BE2C (cell line): ENCODE results near the gene MAP2.

Experiments
- DNase-seq: peaks from one replicate; pipeline ENCODE4 v3.0.0-alpha.2; 2020
- H3K27me3 ChIP-seq: fragments of 250-450 bp; sonication (Bioruptor Pico); 2 replicates; pipeline ENCODE4 v1.5.1; 2020; ENCODE audit warnings: mild to moderate bottlenecking
- H3K36me3 ChIP-seq: fragments of 250-450 bp; sonication (Bioruptor Pico); 2 replicates; pipeline ENCODE4 v1.5.1; 2020; ENCODE audit warnings: mild to moderate bottlenecking
- H3K4me1 ChIP-seq: fragments of 250-450 bp; sonication (Bioruptor Pico); 2 replicates; pipeline ENCODE4 v1.5.1; 2020
- H3K4me3 ChIP-seq: 2 replicates; pipeline ENCODE4 v1.5.1; 2011; ENCODE audit warnings: low read depth, low read length
- H3K9me3 ChIP-seq: fragments of 250-450 bp; sonication (Bioruptor Pico); 2 replicates; pipeline ENCODE4 v1.5.1; 2020
- TF ChIP-seq, protein P1 (sequence below): IDR thresholded peaks from 2 replicates; pipeline ENCODE4 v1.5.1; 2012; ENCODE audit warnings: mild to moderate bottlenecking, low read depth, low read length

MAP2 gene

DNA sequence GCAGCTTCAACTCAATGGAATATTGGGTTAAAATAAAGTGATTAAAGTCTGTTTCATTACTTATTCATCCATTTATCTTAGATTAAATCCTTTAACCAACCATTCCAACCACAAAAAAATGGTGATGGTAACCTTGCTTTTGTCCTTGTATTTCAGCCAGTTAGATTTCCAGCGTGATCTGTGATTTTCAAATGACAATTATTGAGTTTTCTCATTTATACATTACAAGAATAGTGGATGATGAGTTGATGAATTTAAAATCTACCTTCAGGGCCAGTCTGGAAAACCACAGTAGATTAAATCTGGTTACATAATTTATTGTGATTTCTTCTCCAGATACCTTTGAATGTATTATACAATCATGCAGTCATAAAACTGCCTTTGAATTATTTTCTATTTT, 318.1 kb downstream of the MAP2 start:
- Histone ChIP-seq H3K36me3 (no peaks in the 10 kb centered on the region), H3K27me3 (no peaks in the 10 kb centered on the region), H3K9me3 (0 out of 2 replicates have a peak, but pooled peaks cover 3% of the 10 kb centered on the region), H3K4me3 (no peak overlapping the region), H3K4me1 (no peaks in the 10 kb centered on the region; the same call in 1 of the 2 replicates)
- no peak for DNase-seq
- TF ChIP-seq, protein P1, sequence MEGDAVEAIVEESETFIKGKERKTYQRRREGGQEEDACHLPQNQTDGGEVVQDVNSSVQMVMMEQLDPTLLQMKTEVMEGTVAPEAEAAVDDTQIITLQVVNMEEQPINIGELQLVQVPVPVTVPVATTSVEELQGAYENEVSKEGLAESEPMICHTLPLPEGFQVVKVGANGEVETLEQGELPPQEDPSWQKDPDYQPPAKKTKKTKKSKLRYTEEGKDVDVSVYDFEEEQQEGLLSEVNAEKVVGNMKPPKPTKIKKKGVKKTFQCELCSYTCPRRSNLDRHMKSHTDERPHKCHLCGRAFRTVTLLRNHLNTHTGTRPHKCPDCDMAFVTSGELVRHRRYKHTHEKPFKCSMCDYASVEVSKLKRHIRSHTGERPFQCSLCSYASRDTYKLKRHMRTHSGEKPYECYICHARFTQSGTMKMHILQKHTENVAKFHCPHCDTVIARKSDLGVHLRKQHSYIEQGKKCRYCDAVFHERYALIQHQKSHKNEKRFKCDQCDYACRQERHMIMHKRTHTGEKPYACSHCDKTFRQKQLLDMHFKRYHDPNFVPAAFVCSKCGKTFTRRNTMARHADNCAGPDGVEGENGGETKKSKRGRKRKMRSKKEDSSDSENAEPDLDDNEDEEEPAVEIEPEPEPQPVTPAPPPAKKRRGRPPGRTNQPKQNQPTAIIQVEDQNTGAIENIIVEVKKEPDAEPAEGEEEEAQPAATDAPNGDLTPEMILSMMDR = no peak

DNA sequence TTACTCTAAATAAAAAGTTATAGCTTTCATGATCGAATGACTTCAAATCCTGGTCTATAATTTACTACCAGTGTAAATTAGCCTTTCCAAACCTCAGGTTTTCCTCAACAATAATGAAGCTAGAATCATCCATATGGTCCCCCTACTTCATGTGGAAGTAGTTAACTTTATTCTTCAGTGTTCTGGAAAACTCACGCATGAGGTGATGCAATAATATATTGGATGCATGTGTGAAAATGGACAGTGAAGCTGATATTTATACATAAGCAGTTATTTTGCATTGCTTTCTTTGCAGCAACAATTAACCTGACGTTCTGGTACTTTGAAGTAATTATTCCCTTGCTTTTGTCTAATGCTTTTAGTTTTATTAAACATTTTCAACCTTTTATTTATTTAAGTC, 329.2 kb downstream of the MAP2 start:
- H3K4me1 ChIP-seq = no peaks in the 10 kb centered on the region
- H3K36me3 ChIP-seq = no peaks in the 10 kb centered on the region
- H3K27me3 ChIP-seq = no peaks in the 10 kb centered on the region
- TF ChIP-seq, protein P1 = no peak
- no peaks in the 10 kb centered on the region for H3K9me3 ChIP-seq
- DNase-seq = no peak
- no peak overlapping the region for H3K4me3 ChIP-seq

DNA sequence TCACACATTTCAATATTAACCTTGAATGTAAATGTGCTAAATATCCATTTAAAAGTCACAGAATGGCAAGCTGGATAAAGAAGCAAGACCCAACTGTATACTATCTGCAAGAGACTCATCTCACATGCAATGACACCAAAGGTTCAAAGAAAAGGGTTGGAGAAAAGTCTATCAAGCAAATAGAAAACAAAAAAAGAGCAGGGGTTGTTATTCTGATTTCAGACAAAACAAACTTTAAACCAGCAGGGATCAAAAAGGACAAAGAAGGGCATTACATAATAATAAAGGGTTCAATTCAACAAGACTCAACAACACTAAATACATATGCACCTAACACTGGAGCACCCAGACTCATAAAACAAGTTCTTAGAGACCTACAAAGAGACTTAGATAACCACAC, 333.3 kb downstream of the MAP2 start:
- no peaks in the 10 kb centered on the region for H3K27me3 ChIP-seq
- no peaks in the 10 kb centered on the region for H3K36me3 ChIP-seq
- no peaks in the 10 kb centered on the region for H3K4me1 ChIP-seq
- H3K9me3 ChIP-seq = no peaks in the 10 kb centered on the region
- H3K4me3 ChIP-seq = no peak overlapping the region
- TF ChIP-seq, protein P1 = no peak
- no peak for DNase-seq

DNA sequence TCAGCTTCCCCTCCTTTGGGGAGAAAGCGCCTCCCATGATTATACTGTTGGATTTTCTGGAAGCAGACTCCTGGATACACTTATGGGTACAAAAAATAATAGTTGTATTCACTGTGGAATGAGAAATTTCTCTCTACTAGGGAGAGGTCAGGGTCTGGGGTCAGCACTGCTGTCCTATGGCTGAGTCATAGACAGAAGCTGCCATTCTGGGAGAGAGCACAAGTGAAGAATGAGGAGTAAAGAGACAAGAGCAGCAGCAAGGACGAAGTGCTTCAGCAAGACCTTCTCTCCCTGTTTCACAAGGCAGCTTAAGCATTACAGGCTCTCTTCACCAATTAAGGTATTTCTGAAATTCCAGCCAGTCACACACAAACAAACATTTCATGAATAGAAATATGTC, 337.7 kb downstream of the MAP2 start:
- TF ChIP-seq, protein P1 = no peak
- DNase-seq = no peak

DNA sequence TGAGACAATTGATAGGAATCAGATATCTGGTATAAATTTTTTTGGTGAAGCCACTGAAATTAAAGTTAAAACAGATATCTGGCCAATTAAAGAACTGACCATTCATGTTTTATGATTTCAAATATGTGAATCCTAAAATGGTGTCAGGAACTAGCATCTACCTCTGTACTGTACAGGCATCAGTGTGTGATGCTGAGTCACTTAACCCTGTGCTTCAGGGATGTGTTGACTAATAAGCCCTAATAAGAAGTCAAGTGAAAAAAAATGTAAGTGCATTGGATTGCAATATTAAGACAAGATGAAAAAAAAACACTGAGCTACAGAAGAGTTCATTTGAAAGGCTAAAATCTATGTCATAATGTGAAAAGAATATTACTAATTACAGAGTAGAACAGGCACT, 338.7 kb downstream of the MAP2 start:
- H3K27me3 ChIP-seq = no peaks in the 10 kb centered on the region
- TF ChIP-seq, protein P1 = no peak
- no peak overlapping the region for H3K4me3 ChIP-seq

More for the DNA sequence above, 337.7 kb downstream of the MAP2 start:
- Histone ChIP-seq H3K4me1 (no peaks in the 10 kb centered on the region; the same call in 1 of the 2 replicates), H3K27me3 (no peaks in the 10 kb centered on the region), H3K4me3 (no peak overlapping the region), H3K9me3 (no peaks in the 10 kb centered on the region), H3K36me3 (no peaks in the 10 kb centered on the region; the same call in 1 of the 2 replicates)

DNA sequence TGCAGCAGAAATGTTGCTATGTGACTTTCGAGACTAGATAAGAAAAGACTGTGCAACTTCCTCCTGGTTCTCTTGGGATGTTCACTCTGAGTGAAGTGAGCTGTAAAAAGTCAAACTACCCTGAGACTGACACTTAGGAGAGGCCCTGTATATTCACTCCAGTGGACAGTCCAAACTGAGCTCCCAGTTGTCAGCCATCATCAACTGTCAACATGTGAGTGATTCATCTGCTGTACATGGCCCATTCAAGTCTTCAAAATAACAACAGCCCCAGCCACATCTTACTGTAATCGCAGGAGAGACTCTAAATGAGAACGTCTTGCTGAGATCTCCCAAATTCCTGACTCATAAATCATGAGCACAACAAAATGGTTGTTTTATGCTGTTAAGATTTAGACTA, 339.3 kb downstream of the MAP2 start:
- no peaks in the 10 kb centered on the region for H3K9me3 ChIP-seq
- no peaks in the 10 kb centered on the region; the same call in 1 of the 2 replicates for H3K36me3 ChIP-seq
- TF ChIP-seq, protein P1 = no peak
- DNase-seq = no peak
- H3K4me3 ChIP-seq = no peak overlapping the region
- H3K27me3 ChIP-seq = no peaks in the 10 kb centered on the region
- H3K4me1 ChIP-seq = no peaks in the 10 kb centered on the region; the same call in 1 of the 2 replicates

More for the DNA sequence above, 338.7 kb downstream of the MAP2 start:
- no peaks in the 10 kb centered on the region; the same call in 1 of the 2 replicates for H3K36me3 ChIP-seq
- no peaks in the 10 kb centered on the region for H3K9me3 ChIP-seq
- no peak for DNase-seq
- no peaks in the 10 kb centered on the region; the same call in 1 of the 2 replicates for H3K4me1 ChIP-seq
